SJCRH30 (cell line): Measurements from ENCODE around the gene MADCAM1. TPM values are rescaled to one million over a fixed set of nuclear protein-coding genes. Genes with fewer than 3 reads are reported as not detected.
A peak's percentile ranks its signal among the peaks of the same experiment; 100 is the strongest.
"Not testable (repeated sequence)": the region's sequence is repeated elsewhere in the genome, so short reads cannot be mapped to it uniquely, and the experiment has no call there.

Experiments
- DNase-seq, 2 experiments: peaks; one replicate each; pipeline ENCODE4 v3.0.0-alpha.2; 2015 to 2020
- H3K27ac ChIP-seq: fragments of 250-450 bp; sonication (Bioruptor Pico); 2 replicates; pipeline ENCODE4 v1.5.1; 2020; ENCODE audit warnings: mild to moderate bottlenecking, moderate library complexity
- H3K27me3 ChIP-seq: fragments of 250-450 bp; sonication (Bioruptor Pico); 2 replicates; pipeline ENCODE4 v1.5.1; 2020; ENCODE audit warnings: mild to moderate bottlenecking, moderate library complexity
- H3K36me3 ChIP-seq: fragments of 250-450 bp; sonication (Bioruptor Pico); 2 replicates; pipeline ENCODE4 v1.5.1; 2020; ENCODE audit warnings: mild to moderate bottlenecking, moderate library complexity
- H3K4me1 ChIP-seq: fragments of 250-450 bp; sonication (Bioruptor Pico); 2 replicates; pipeline ENCODE4 v1.5.1; 2020; ENCODE audit warnings: mild to moderate bottlenecking, moderate library complexity
- H3K4me3 ChIP-seq: fragments of 250-450 bp; sonication (Bioruptor Pico); 2 replicates; pipeline ENCODE4 v1.5.1; 2020; ENCODE audit warnings: mild to moderate bottlenecking, moderate library complexity
- H3K9me3 ChIP-seq: fragments of 250-450 bp; sonication (Bioruptor Pico); replicated peaks from 2 replicates; pipeline ENCODE4 v1.5.1; 2020; ENCODE audit warnings: mild to moderate bottlenecking, moderate library complexity
- total RNA-seq: library from RNA; depleted of rRNA; stranded (reverse); fragments of >200 nt; shearing (Covaris generic); gene quantifications from 2 replicates; pipeline ENCODE4 v1.2.3, GENCODE V29; 2014

The MADCAM1 gene
- total RNA-seq, 1 experiment from 2014 or later, result 0.18 TPM

DNA sequence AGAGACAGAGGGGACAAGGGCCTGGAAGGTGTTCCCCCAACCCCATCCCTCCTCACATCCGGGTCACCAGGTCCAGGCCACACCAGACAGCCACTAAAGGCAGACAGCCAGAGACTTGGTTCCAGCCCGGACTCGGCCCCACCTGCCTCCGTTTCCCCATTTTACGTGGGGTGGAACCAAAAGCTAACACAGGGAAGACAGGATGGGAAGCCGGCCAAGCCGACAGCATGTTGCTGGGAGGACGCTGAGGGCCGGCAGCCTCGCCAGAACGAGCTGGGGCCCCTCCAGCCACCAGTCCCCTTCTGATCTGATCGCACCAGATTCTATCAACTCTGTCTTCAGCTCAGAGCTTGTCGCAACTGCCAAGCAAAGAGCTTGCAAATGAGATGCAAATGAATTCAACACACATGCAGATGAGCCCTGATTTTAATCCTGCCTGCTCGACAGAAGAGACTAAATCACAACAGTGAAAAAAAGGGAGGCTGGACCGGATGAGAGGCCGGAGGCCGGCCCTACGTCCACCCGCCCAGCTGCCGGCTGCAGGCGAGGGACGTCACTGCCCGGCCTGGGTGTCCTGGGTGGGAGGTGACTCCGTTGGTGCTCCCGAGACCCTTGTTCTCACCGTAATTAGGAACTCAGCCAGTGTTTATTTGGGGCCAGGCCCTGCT is 17.9 kb upstream of the MADCAM1 start:
- Histone ChIP-seq H3K36me3 (no peaks in the 10 kb centered on the region), H3K4me3 (no peak overlapping the region), H3K9me3 (no peaks in the 10 kb centered on the region), H3K4me1 (no peaks in the 10 kb centered on the region), H3K27ac (no peak overlapping the region), H3K27me3 (no peaks in the 10 kb centered on the region; the same call in 1 of the 2 replicates)
- no peak for DNase-seq

DNA sequence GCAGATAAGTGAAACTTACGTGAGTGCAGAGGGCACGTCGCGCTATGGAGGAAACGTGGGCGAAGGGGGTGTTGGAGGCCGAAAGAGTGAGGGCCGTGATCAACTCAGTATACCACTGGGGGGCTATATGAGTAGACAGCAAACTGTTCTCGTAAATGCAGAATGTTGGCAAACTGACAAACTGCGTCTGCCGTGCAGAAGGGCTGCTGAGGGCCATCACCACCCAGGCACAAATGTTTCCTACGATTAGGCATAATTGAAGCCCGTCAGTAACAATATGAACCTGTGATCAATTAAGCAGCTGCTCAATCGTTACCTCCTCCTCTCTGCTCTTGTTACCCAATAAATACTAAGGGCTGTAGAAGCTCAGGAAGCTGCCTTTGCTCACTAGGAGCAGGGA is 17.3 kb upstream of the MADCAM1 start:
- no peaks in the 10 kb centered on the region for H3K9me3 ChIP-seq
- H3K4me3 ChIP-seq, result no peak overlapping the region
- DNase-seq, result no peak
- H3K27ac ChIP-seq, result no peak overlapping the region
- no peaks in the 10 kb centered on the region for H3K4me1 ChIP-seq
- no peaks in the 10 kb centered on the region for H3K36me3 ChIP-seq
- no peaks in the 10 kb centered on the region; the same call in 1 of the 2 replicates for H3K27me3 ChIP-seq

DNA sequence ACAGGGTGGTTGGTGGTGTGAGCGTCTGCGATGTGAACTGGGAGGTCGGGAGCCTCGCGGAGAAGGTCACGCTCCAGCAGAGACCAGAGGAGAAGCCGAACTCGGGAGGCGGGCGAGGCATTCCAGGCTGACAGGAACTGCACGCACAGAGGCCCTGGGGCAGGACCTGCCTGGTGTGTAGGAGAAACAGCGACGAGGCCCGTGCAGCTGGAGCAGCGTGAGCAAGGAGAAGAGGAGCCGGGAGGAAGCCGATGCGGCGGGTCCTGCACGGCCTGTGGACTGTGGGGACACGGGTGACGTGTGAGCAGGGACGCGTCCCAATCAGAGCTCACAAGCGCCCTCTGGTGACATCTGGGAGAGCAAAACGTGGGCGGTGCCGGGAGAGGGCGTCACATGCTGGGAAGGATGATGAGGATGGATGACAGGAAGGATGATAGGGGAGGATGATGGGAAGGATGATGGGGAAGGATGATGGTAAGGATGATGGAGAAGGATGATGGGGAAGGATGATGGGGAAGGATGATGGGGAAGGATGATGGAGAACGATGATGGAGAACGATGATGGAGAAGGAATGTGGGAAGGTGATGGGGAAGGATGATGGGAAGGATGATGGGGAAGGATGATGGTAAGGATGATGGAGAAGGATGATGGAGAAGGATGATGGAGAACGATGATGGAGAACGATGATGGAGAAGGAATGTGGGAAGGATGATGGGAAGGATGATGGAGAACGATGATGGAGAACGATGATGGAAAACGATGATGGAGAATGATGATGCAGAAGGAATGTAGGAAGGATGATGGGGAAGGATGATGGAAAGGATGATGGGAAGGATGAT is 16.1 kb upstream of the MADCAM1 start:
- H3K36me3 ChIP-seq, result no peaks in the 10 kb centered on the region
- H3K9me3 ChIP-seq, result no peaks in the 10 kb centered on the region
- no peak overlapping the region for H3K4me3 ChIP-seq
- DNase-seq, result no peak
- H3K4me1 ChIP-seq, result no peaks in the 10 kb centered on the region; the same call in 1 of the 2 replicates
- H3K27ac ChIP-seq, result no peak overlapping the region
- no peaks in the 10 kb centered on the region for H3K27me3 ChIP-seq

DNA sequence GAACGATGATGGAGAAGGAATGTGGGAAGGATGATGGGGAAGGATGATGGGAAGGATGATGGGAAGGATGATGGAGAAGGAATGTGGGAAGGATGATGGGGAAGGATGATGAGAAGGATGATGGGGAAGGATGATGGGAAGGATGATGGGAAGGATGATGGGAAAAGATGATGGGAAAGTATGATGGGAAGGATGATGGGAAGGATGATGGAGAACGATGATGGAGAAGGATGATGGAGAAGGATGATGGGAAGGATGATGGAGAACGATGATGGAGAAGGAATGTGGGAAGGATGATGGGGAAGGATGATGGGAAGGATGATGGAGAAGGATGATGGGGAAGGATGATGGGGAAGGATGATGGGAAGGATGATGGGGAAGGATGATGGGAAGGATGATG is 15.2 kb upstream of the MADCAM1 start:
- not testable (repeated sequence) for H3K4me3 ChIP-seq, H3K9me3 ChIP-seq, H3K27me3 ChIP-seq, H3K27ac ChIP-seq, DNase-seq, H3K4me1 ChIP-seq, H3K36me3 ChIP-seq

DNA sequence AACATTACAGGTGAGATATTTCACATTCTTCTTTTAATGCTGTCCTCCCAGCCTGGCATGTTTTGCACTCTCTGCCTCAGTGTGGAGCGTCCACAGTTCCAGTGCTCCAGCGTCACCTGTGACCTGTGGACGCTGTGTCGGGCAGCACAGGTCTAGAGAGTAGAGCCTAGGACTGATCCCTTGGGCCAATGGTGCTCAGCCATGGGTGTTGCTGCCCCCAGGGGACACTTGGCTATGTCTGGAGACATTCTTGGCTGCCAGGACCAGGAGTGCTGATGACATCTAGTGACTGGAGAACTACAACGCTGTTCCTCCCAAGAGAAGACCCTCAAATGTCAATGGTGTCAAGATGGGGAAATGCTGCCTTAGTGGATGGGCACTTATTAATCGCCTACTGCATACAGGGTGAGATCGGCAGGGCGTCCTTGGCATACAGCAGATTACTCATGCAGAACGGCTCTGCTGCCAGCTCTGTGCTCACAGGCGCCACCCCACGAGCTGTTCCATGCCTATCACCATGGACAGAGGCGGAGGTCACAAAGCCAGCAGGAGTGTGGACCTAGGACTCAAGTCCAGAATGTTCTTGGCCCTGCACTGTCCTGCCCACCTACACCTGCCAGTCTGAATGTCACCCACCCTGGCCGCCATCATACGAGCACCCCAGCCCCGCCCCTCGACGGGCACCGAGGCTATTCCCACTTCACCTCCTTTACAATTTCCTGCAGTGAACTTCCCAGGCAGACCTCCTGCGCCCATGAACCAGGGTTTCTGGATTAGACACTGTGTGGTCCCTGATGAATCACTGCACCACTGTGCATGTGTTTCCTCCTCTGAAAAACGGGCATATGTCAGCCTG is 13.9 kb upstream of the MADCAM1 start:
- Histone ChIP-seq H3K27ac (no peak overlapping the region), H3K4me1 (peaks cover 9% of the 10 kb centered on the region; the same call in 1 of the 2 replicates), H3K27me3 (no peaks in the 10 kb centered on the region), H3K9me3 (no peaks in the 10 kb centered on the region), H3K4me3 (no peak overlapping the region), H3K36me3 (no peaks in the 10 kb centered on the region)
- no peak for DNase-seq

DNA sequence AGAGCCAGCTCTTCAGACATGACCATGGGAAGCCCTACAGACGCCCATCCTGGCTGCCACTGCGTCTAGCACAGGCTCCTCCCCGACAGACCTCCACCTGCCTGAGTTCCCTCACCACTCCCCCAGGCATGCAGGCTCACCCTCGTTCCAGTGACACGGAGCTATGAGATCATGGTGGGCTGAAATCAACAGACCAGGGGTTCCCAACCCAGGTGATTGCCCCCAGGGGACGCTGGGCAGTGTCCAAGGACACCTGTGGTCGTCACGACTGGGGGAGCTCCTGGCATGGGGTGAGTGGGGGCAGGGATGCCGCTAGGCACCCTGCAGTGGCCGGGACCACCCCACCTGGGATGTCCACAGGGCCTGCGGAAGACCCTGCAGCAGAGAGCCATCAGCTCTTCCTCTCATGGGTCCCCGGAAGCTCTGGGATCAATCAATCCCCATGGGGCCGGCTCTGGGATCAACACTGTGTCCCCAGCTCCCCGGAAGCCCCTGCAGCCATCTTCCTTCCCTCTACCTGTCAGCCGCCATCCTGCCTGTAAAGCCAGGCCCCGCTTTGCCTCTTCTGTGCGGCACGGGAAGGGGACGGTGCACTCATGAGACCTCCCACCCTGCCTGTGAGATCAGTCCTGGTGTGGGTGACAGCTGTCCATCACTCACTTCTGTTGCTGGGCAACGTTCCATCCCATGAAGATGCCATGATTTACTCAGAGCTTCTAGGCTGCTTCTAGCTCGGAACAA is 12.8 kb upstream of the MADCAM1 start:
- peaks cover 9% of the 10 kb centered on the region; the same call in 1 of the 2 replicates for H3K4me1 ChIP-seq
- DNase-seq, result no peak
- no peaks in the 10 kb centered on the region for H3K36me3 ChIP-seq
- H3K27me3 ChIP-seq, result no peaks in the 10 kb centered on the region
- no peak overlapping the region for H3K4me3 ChIP-seq
- no peaks in the 10 kb centered on the region for H3K9me3 ChIP-seq
- no peak overlapping the region for H3K27ac ChIP-seq

DNA sequence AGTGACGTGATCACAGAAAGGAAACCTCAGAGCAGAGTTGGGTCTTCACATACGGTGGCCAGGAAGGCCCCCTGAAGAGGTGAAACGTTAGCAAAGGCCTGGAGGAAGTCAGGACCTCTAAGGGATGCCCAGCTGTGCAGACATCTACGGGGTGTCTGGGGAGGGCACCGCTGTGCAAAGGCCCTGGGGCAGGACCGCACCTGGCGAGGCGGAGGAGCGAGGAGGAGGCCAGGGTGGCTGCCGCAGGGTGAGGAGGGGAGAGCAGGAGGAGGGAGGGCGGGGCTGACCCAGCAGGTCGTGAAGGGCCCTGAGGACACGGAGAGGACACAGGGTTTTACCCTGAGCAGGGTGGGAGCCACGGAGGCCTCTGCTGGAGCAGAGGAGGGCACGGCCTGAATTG is 11.8 kb upstream of the MADCAM1 start:
- H3K4me3 ChIP-seq, result no peak overlapping the region
- H3K9me3 ChIP-seq, result no peaks in the 10 kb centered on the region
- no peak overlapping the region for H3K27ac ChIP-seq
- H3K27me3 ChIP-seq, result no peaks in the 10 kb centered on the region
- no peaks in the 10 kb centered on the region for H3K36me3 ChIP-seq
- H3K4me1 ChIP-seq, result peaks cover 9% of the 10 kb centered on the region; the same call in 1 of the 2 replicates
- DNase-seq, result no peak

DNA sequence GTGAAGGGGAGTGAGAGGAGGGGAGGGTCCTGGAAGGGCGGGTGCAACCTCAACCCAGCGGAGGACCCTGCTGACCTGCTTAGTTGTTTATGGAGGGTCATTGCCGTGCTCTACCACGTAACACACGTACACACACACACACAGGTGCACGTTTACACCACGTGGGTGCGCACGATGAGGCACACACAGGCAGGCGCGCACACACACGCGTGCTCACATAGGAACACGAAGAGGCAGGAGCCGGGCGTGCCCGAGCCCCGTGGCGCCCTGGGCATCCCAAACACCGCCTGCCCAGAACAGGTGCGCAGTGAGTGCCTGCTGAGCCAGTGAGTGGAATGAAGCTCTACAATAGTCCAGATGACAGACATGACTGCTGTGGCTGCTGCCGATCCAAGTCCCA is 11.2 kb upstream of the MADCAM1 start:
- Histone ChIP-seq H3K27me3 (no peaks in the 10 kb centered on the region), H3K9me3 (no peaks in the 10 kb centered on the region), H3K4me1 (peaks cover 9% of the 10 kb centered on the region; the same call in 1 of the 2 replicates), H3K27ac (no peak overlapping the region), H3K36me3 (no peaks in the 10 kb centered on the region), H3K4me3 (no peak overlapping the region)
- DNase-seq, result peak in 1 of 2 experiments; percentile 39

DNA sequence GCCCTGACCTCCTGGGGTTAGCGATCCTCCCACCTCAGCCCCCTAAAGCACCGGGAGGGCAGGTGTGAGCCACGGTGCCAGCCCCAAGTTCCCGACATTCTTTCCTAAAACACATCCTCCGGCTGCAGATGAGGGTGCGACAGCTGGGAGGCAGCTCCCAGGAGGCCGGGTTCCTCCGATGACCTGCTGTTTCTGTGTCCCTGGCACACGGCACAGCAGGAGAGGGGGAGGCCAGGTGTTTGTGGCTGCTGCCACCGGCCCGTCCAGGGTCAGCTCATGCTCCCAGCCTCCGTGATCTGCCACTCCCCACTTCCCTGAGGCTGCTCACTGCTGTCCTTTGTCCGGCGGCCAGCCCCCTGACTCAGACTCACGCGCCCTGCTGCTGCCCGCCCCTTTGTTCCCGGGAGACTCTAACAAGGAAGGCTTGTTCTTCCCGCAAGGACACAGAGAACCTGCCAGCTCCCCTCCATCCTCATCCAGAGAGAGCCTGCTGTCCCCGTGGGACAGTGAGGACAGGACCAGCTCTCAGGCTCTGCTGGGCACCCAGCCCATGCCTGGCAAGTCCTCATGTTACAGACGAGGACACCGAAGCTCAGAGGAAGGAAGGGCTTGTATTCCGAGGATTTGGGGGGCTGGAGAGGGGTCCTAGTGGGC is 10.6 kb upstream of the MADCAM1 start:
- H3K9me3 ChIP-seq, result no peaks in the 10 kb centered on the region
- no peaks in the 10 kb centered on the region for H3K36me3 ChIP-seq
- H3K27ac ChIP-seq, result no peak overlapping the region
- H3K27me3 ChIP-seq, result no peaks in the 10 kb centered on the region
- H3K4me3 ChIP-seq, result no peak overlapping the region
- H3K4me1 ChIP-seq, result peaks cover 9% of the 10 kb centered on the region; the same call in 1 of the 2 replicates
- peak; percentile 58 to 63 for DNase-seq

DNA sequence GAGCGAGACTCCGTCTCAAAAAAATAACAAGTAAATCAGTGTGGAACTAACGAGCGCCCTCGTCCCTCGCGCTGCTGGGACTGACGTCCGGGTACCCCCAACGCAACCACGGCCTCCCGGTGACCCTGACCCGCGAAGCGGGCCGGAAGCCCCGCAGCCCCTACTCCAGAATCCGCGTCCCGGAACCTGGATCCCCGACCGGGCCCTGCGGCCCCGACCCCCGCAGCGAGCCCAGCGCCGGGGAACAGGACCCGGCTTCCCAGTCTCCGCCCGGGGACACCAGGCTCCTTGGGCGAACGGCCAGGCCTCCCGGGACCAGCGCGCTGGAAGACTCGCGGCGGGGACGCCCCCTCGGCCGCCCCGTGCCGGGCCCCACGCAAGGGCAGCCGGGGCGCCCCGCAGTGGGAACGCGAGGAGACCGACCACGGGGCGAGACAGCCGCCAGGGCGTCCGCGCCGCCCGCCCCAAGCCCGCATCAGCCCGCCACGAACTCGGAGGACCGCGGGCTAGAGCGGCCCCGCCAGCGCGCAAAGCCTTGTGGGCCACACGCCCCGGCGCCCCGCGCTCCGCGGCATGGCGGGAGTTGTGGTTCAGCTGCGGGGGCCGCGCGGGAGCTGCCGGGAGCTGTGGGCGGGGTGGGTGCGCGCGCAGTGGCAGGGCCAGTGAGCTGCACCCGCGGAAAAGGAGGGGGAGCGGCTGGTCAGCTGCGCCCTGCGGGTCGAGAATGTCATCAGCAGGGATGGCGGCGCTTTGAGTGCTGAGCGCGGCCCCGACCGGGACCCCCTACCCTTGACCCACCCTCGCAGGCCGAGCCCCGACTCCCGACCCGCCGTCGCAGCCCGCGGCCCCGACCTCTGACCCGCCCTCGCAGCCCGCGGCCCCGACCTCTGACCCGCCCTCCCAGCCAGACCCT is 7.5 kb upstream of the MADCAM1 start:
- H3K27ac ChIP-seq, result peak overlapping the region; percentile 79
- no peaks in the 10 kb centered on the region for H3K27me3 ChIP-seq
- peak; percentile 92 to 94 for DNase-seq
- H3K4me1 ChIP-seq, result peaks cover 9% of the 10 kb centered on the region; the same call in 1 of the 2 replicates
- H3K4me3 ChIP-seq, result peak overlapping the region; percentile 96
- H3K9me3 ChIP-seq, result no peaks in the 10 kb centered on the region
- H3K36me3 ChIP-seq, result no peaks in the 10 kb centered on the region

DNA sequence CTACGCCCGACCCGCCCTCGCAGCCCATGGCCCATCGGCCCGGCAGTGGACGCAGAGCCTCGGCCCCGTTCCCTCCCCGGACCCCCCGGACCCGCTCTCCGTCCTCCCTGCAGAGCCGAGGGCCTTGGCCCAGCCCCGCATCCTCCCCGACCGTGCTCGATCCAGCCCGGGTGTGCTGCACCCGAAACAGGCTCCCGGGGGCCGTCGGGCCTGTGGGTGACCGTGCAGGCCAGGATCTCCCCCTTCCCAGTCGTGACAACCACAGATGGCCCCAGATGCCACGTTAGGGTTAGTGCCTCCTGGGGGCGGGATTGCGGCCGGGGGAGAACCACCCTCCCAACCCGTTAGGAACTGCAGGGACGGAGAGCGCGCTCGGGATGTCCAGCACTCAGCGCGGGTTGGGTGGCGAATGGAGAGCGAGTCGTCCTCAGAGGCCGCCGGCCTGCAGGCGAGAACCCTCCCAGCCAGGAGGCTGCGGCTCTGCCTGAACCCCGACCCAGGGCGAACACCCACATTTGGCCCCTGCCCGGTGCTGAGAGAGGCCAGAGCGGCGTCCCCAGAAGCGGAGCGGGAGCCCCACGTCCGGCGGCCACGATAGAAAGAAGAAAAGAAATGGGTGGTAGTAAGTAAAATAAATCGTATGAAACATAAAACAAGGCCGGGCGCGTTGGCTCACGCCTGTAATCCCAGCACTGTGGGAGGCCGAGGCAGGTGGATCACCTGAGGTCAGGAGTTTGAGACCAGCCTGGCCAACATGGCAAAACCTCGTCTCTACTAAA is 6.7 kb upstream of the MADCAM1 start:
- H3K27me3 ChIP-seq, result no peaks in the 10 kb centered on the region
- H3K27ac ChIP-seq, result peak overlapping the region; percentile 79; the same call in 1 of the 2 replicates
- H3K4me1 ChIP-seq, result peaks cover 9% of the 10 kb centered on the region; the same call in 1 of the 2 replicates
- H3K4me3 ChIP-seq, result peak overlapping the region; percentile 96
- H3K9me3 ChIP-seq, result no peaks in the 10 kb centered on the region
- DNase-seq, result no peak
- H3K36me3 ChIP-seq, result no peaks in the 10 kb centered on the region

DNA sequence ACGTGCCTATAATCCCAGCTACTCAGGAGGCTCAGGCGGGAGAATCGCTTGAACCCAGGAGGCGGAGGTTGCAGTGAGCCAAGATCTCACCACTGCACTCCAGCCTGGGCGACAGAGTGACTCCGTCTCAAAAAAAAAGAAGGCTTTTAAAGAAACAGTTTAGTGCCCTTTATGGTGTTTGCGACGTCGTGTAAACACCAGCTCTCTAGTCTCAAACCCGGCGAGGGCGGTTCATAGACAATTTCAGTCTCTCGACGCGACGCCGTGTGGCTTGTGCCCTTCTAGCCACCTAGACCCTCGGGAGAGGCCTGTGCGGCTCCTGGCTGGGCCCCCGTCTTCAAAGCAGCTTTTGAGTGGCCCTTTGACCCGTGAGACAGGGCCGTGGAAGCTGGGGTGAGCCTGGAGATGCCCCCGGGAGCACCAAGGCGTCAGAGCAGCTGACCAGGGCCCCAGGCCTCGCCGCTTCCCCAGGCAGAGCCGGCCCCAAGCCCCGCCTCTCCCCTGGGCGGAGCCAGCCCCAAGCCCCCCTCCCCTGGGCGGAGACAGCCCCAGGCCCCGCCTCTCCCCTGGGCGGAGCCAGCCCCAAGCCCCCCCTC is 5.0 kb upstream of the MADCAM1 start:
- Histone ChIP-seq H3K9me3 (no peaks in the 10 kb centered on the region), H3K4me3 (no peak overlapping the region), H3K36me3 (no peaks in the 10 kb centered on the region), H3K27ac (no peak overlapping the region), H3K4me1 (0 out of 2 replicates have a peak, but pooled peaks cover under 1% of the 10 kb centered on the region), H3K27me3 (no peaks in the 10 kb centered on the region)
- DNase-seq, result no peak
